Neural progenitor cell (in vitro differentiated cells): ENCODE data around the gene ATF3. TPM values are rescaled to one million over a fixed set of nuclear protein-coding genes. Genes with fewer than 3 reads are reported as not detected.
A peak's percentile ranks its signal among the peaks of the same experiment; 100 is the strongest.

Experiments used
- DNase-seq: peaks from one replicate; pipeline ENCODE4 v3.0.0-alpha.2; 2016; ENCODE audit warnings: low spot score
- H2AFZ ChIP-seq: fragments of 200-600 bp; sonication (generic); replicated peaks from 2 replicates; pipeline ENCODE4 v1.6.1; 2016; ENCODE audit warnings: antibody characterized with exemption
- H3F3A ChIP-seq: fragments of 200-600 bp; sonication (generic); 2 replicates; pipeline ENCODE4 v1.6.1; 2016; ENCODE audit warnings: antibody characterized with exemption, low read depth
- H3K27ac ChIP-seq: fragments of 200-600 bp; sonication (generic); 2 replicates; pipeline ENCODE4 v1.5.1; 2016; ENCODE audit warnings: mild to moderate bottlenecking
- H3K27me3 ChIP-seq: fragments of 200-600 bp; sonication (generic); 2 replicates; pipeline ENCODE4 v1.6.1; 2016; ENCODE audit warnings: mild to moderate bottlenecking, moderate library complexity
- H3K36me3 ChIP-seq: fragments of 200-600 bp; sonication (generic); 2 replicates; pipeline ENCODE4 v1.5.1; 2016
- H3K4me1 ChIP-seq: fragments of 200-600 bp; sonication (generic); 2 replicates; pipeline ENCODE4 v1.6.1; 2016; ENCODE audit warnings: mixed run types
- H3K4me2 ChIP-seq: fragments of 200-600 bp; sonication (generic); 2 replicates; pipeline ENCODE4 v1.6.1; 2016
- H3K4me3 ChIP-seq: fragments of 200-600 bp; sonication (generic); 2 replicates; pipeline ENCODE4 v1.5.1; 2016
- H3K79me2 ChIP-seq: fragments of 200-600 bp; sonication (generic); 2 replicates; pipeline ENCODE4 v1.6.1; 2016; ENCODE audit warnings: low read depth
- H3K9ac ChIP-seq: fragments of 200-600 bp; sonication (generic); 2 replicates; pipeline ENCODE4 v1.6.1; 2016
- H3K9me3 ChIP-seq: fragments of 200-600 bp; sonication (generic); 2 replicates; pipeline ENCODE4 v1.5.1; 2016; ENCODE audit warnings: low read depth
- H4K20me1 ChIP-seq: fragments of 200-600 bp; sonication (generic); 2 replicates; pipeline ENCODE4 v1.6.1; 2016; ENCODE audit warnings: low read depth
- H3K27ac Mint-ChIP-seq: 3 replicates; pipeline ENCODE4 v1.8.0; 2021; ENCODE audit warnings: mixed read lengths
- H3K27me3 Mint-ChIP-seq: 2 replicates; pipeline ENCODE4 v1.8.0; 2022; ENCODE audit warnings: low read depth, mild to moderate bottlenecking, inconsistent platforms, moderate library complexity, mixed read lengths; ENCODE audit not compliant: insufficient read depth
- H3K36me3 Mint-ChIP-seq: 3 replicates; pipeline ENCODE4 v1.8.0; 2021; ENCODE audit warnings: mixed read lengths
- H3K4me1 Mint-ChIP-seq: 3 replicates; pipeline ENCODE4 v1.8.0; 2021; ENCODE audit warnings: mixed read lengths
- H3K4me3 Mint-ChIP-seq: 3 replicates; pipeline ENCODE4 v1.8.0; 2021; ENCODE audit warnings: mild to moderate bottlenecking, moderate library complexity, mixed read lengths
- H3K9me3 Mint-ChIP-seq: 3 replicates; pipeline ENCODE4 v1.8.0; 2020; ENCODE audit warnings: mixed read lengths
- CTCF ChIP-seq: fragments of 200-600 bp; sonication (generic); IDR thresholded peaks from 2 replicates; pipeline ENCODE4 v1.5.1; 2017; ENCODE audit warnings: antibody characterized with exemption, mild to moderate bottlenecking
- EZH2 ChIP-seq: fragments of 200-600 bp; sonication (generic); IDR thresholded peaks from 2 replicates; pipeline ENCODE4 v1.6.1; 2017; ENCODE audit warnings: antibody characterized with exemption, mild to moderate bottlenecking, moderate library complexity
- EZH2phosphoT487 ChIP-seq: fragments of 200-600 bp; sonication (generic); IDR thresholded peaks from 2 replicates; pipeline ENCODE4 v1.6.1; 2017; ENCODE audit warnings: antibody characterized with exemption
- total RNA-seq: library from RNA; depleted of rRNA; stranded (reverse); fragments of >200 nt; gene quantifications from 2 replicates; pipeline ENCODE4 v1.2.3, GENCODE V29; 2015; ENCODE audit warnings: low replicate concordance

Gene ATF3
- total RNA-seq, 1 donor from 2014 or later: 7.8 TPM

GRCh38 chr1:212585210-212585609 lies 23.4 kb upstream of the ATF3 start:
- no peaks in the 10 kb centered on the region for H3K79me2 ChIP-seq
- H3K4me2 ChIP-seq: no peak overlapping the region
- no peaks in the 10 kb centered on the region for H3K9me3 Mint-ChIP-seq
- H3K27ac ChIP-seq: no peak overlapping the region
- H4K20me1 ChIP-seq: no peaks in the 10 kb centered on the region
- H3K27ac Mint-ChIP-seq: no peak overlapping the region
- no peaks in the 10 kb centered on the region for H3K36me3 Mint-ChIP-seq
- TF ChIP-seq CTCF: no peak
- H3K4me1 Mint-ChIP-seq: peaks cover 40% of the 10 kb centered on the region
- no peak overlapping the region for H3K9ac ChIP-seq
- peaks cover 3% of the 10 kb centered on the region for H3K27me3 Mint-ChIP-seq
- H2AFZ ChIP-seq: no peak overlapping the region
- H3K36me3 ChIP-seq: no peaks in the 10 kb centered on the region
- no peaks in the 10 kb centered on the region for H3K9me3 ChIP-seq
- H3K4me3 Mint-ChIP-seq: no peak overlapping the region
- no peaks in the 10 kb centered on the region for H3F3A ChIP-seq
- H3K4me1 ChIP-seq: peaks cover 24% of the 10 kb centered on the region
- no peak overlapping the region for H3K4me3 ChIP-seq
- no peaks in the 10 kb centered on the region for H3K27me3 ChIP-seq
- DNase-seq: no peak

- no peaks in the 10 kb centered on the region for H3K79me2 ChIP-seq
- no peak overlapping the region for H3K27ac ChIP-seq
- no peak overlapping the region for H3K9ac ChIP-seq
- no peaks in the 10 kb centered on the region for H3K36me3 ChIP-seq
- H3K4me2 ChIP-seq: no peak overlapping the region
- TF ChIP-seq CTCF (no peak), EZH2phosphoT487 (no peak), EZH2 (no peak)
- peaks cover 24% of the 10 kb centered on the region for H3K4me1 ChIP-seq
- DNase-seq: no peak
- no peaks in the 10 kb centered on the region for H3K27me3 ChIP-seq
- no peaks in the 10 kb centered on the region for H4K20me1 ChIP-seq
- Mint-ChIP-seq H3K36me3 (no peaks in the 10 kb centered on the region), H3K4me1 (peaks cover 40% of the 10 kb centered on the region), H3K27me3 (peaks cover 3% of the 10 kb centered on the region), H3K4me3 (no peak overlapping the region), H3K27ac (no peak overlapping the region), H3K9me3 (no peaks in the 10 kb centered on the region)
- no peak overlapping the region for H3K4me3 ChIP-seq
- no peak overlapping the region for H2AFZ ChIP-seq
- H3K9me3 ChIP-seq: no peaks in the 10 kb centered on the region
- no peaks in the 10 kb centered on the region for H3F3A ChIP-seq
Observed at GRCh38 chr1:212586206-212587015, 22.1 kb upstream of the ATF3 start.

GRCh38 chr1:212587016-212587887 lies 21.3 kb upstream of the ATF3 start:
- Histone ChIP-seq H3K4me3 (no peak overlapping the region), H3K4me1 (peaks cover 24% of the 10 kb centered on the region), H2AFZ (no peak overlapping the region), H3K9ac (no peak overlapping the region), H3K9me3 (no peaks in the 10 kb centered on the region), H3F3A (no peaks in the 10 kb centered on the region), H3K4me2 (peak overlapping the region; percentile 55), H3K27me3 (no peaks in the 10 kb centered on the region), H3K27ac (no peak overlapping the region), H3K79me2 (no peaks in the 10 kb centered on the region), H3K36me3 (no peaks in the 10 kb centered on the region), H4K20me1 (no peaks in the 10 kb centered on the region)
- no peaks in the 10 kb centered on the region for H3K36me3 Mint-ChIP-seq
- H3K4me3 Mint-ChIP-seq: no peak overlapping the region
- H3K4me1 Mint-ChIP-seq: peaks cover 36% of the 10 kb centered on the region
- no peak overlapping the region for H3K27ac Mint-ChIP-seq
- H3K27me3 Mint-ChIP-seq: peaks cover 3% of the 10 kb centered on the region
- H3K9me3 Mint-ChIP-seq: no peaks in the 10 kb centered on the region
- no peak for DNase-seq
- no peak for TF ChIP-seq EZH2
- no peak for TF ChIP-seq CTCF
- no peak for TF ChIP-seq EZH2phosphoT487
